ENCODE results near the gene SMC6. TPM values are rescaled to one million over a fixed set of nuclear protein-coding genes. Genes with fewer than 3 reads are reported as not detected.

SMC6 gene
- total and polyA plus RNA-seq, 10 of the 15 experiments (the other 5 are each of a cell fraction or from before 2014, with no cell fraction given) = 12.8 to 63.8 (median 38.8) TPM

DNA sequence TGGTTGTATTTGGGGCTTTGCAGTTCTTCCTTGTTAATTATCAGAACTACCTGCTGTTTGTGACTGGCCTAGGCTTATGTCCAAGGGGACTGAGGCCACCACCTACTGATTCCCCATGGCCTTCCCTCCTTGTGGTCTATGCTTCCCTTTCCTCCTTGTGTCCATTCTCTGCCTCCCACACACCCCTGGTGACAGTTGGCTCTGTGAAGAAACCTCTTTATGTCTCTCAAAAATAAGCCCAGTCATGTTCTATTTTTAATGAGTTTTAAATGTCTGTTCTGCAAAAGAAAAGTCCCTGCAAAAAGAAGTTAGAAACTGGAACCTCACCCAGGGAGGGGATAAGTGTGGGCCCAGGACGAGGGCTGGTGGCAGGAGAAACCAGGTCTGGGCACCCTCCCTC lies 105.0 kb downstream of the SMC6 start (continued):
- TF ChIP-seq REST (IDR thresholded peaks at IDR 0.05; ENCODE audit: low read depth, low read length) (no peak), ZBTB40 (IDR thresholded peaks at IDR 0.05; ENCODE audit: borderline replicate concordance) (no peak), E2F4 (IDR thresholded peaks at IDR 0.05; ENCODE audit: low read depth, low read length) (no peak), ESRRA (IDR thresholded peaks at IDR 0.05; ENCODE audit: low read length) (no peak), TARDBP (IDR thresholded peaks at IDR 0.05; ENCODE audit: borderline replicate concordance) (no peak)
